Parathyroid adenoma (tissue), 2 donors: Measurements from ENCODE around the gene SCYL3.
"Not testable (repeated sequence)": the region's sequence is repeated elsewhere in the genome, so short reads cannot be mapped to it uniquely, and the experiment has no call there.

Experiments
- H2AFZ ChIP-seq: fragments of 300-600 bp; sonication (generic); one replicate; pipeline ENCODE4 v1.7.0; 2017; ENCODE audit warnings: antibody characterized with exemption, mild to moderate bottlenecking
- H3K27ac ChIP-seq: fragments of 300-600 bp; sonication (generic); one replicate; pipeline ENCODE4 v1.7.0; 2017
- H3K27me3 ChIP-seq: fragments of 300-600 bp; sonication (generic); one replicate; pipeline ENCODE4 v1.7.0; 2017; ENCODE audit warnings: low read length; ENCODE audit not compliant: control insufficient read depth, insufficient read depth
- H3K36me3 ChIP-seq: fragments of 300-600 bp; sonication (generic); one replicate; pipeline ENCODE4 v1.7.0; 2017; ENCODE audit warnings: low read length; ENCODE audit not compliant: control insufficient read depth, insufficient read depth
- H3K4me1 ChIP-seq: fragments of 300-600 bp; sonication (generic); one replicate; pipeline ENCODE4 v1.7.0; 2017; ENCODE audit warnings: control low read depth
- H3K4me2 ChIP-seq: fragments of 300-600 bp; sonication (generic); one replicate; pipeline ENCODE4 v1.7.0; 2017; ENCODE audit warnings: low read length
- H3K4me3 ChIP-seq: fragments of 300-600 bp; sonication (generic); one replicate; pipeline ENCODE4 v1.7.0; 2017; ENCODE audit warnings: low read depth, low read length
- H3K79me2 ChIP-seq: fragments of 300-600 bp; sonication (generic); one replicate; pipeline ENCODE4 v1.7.0; 2017; ENCODE audit warnings: control low read depth
- H3K9ac ChIP-seq: fragments of 300-600 bp; sonication (generic); one replicate; pipeline ENCODE4 v1.7.0; 2017; ENCODE audit warnings: mild to moderate bottlenecking
- H3K9me3 ChIP-seq: fragments of 300-600 bp; sonication (generic); one replicate; pipeline ENCODE4 v1.7.0; 2017; ENCODE audit warnings: low read length; ENCODE audit not compliant: control insufficient read depth
- CTCF ChIP-seq: fragments of 300-600 bp; sonication (generic); IDR thresholded peaks from one replicate; pipeline ENCODE4 v1.7.0; 2017; ENCODE audit warnings: antibody characterized with exemption, mild to moderate bottlenecking
- donor health status: primary hyperparathyroidism.

Gene SCYL3

GRCh38 chr1:169821500-169821899 lies 72.2 kb downstream of the SCYL3 start:
- no peak overlapping the region for H3K4me3 ChIP-seq
- H3K4me1 ChIP-seq, result no peaks in the 10 kb centered on the region
- H3K9ac ChIP-seq, result no peak overlapping the region
- H3K9me3 ChIP-seq, result no peaks in the 10 kb centered on the region
- no peak overlapping the region for H2AFZ ChIP-seq
- no peak overlapping the region for H3K4me2 ChIP-seq
- no peak overlapping the region for H3K27ac ChIP-seq
- H3K36me3 ChIP-seq, result no peaks in the 10 kb centered on the region
- TF ChIP-seq CTCF, result no peak
- H3K27me3 ChIP-seq, result no peaks in the 10 kb centered on the region
- no peaks in the 10 kb centered on the region for H3K79me2 ChIP-seq

GRCh38 chr1:169816617-169817016 lies 77.1 kb downstream of the SCYL3 start:
- H2AFZ ChIP-seq, result no peak overlapping the region
- H3K4me3 ChIP-seq, result no peak overlapping the region
- no peaks in the 10 kb centered on the region for H3K36me3 ChIP-seq
- H3K9ac ChIP-seq, result no peak overlapping the region
- H3K4me2 ChIP-seq, result no peak overlapping the region
- H3K79me2 ChIP-seq, result no peaks in the 10 kb centered on the region
- no peaks in the 10 kb centered on the region for H3K9me3 ChIP-seq
- no peaks in the 10 kb centered on the region for H3K27me3 ChIP-seq
- no peaks in the 10 kb centered on the region for H3K4me1 ChIP-seq
- no peak overlapping the region for H3K27ac ChIP-seq
- no peak for TF ChIP-seq CTCF

GRCh38 chr1:169814265-169814664 lies 79.4 kb downstream of the SCYL3 start:
- H2AFZ ChIP-seq, result no peak overlapping the region
- no peaks in the 10 kb centered on the region for H3K79me2 ChIP-seq
- H3K9me3 ChIP-seq, result no peaks in the 10 kb centered on the region
- no peaks in the 10 kb centered on the region for H3K36me3 ChIP-seq
- H3K27me3 ChIP-seq, result no peaks in the 10 kb centered on the region
- no peak overlapping the region for H3K4me3 ChIP-seq
- H3K27ac ChIP-seq, result no peak overlapping the region
- H3K9ac ChIP-seq, result no peak overlapping the region
- no peak for TF ChIP-seq CTCF
- H3K4me2 ChIP-seq, result no peak overlapping the region
- peaks cover 1% of the 10 kb centered on the region for H3K4me1 ChIP-seq

- Histone ChIP-seq H3K27me3 (no peaks in the 10 kb centered on the region), H3K79me2 (no peaks in the 10 kb centered on the region), H2AFZ (no peak overlapping the region), H3K9ac (no peak overlapping the region), H3K36me3 (no peaks in the 10 kb centered on the region), H3K4me3 (no peak overlapping the region), H3K9me3 (no peaks in the 10 kb centered on the region), H3K4me2 (no peak overlapping the region), H3K4me1 (peaks cover 3% of the 10 kb centered on the region), H3K27ac (no peak overlapping the region)
- TF ChIP-seq CTCF, result no peak
Measured at GRCh38 chr1:169812131-169812530, 81.6 kb downstream of the SCYL3 start.

GRCh38 chr1:169811418-169812035 lies 82.2 kb downstream of the SCYL3 start:
- H3K36me3 ChIP-seq, H3K27me3 ChIP-seq, H3K4me2 ChIP-seq, H2AFZ ChIP-seq, H3K27ac ChIP-seq, H3K79me2 ChIP-seq, H3K9ac ChIP-seq, H3K4me1 ChIP-seq, H3K4me3 ChIP-seq, H3K9me3 ChIP-seq: not testable (repeated sequence)
